ENCODE measurements around the gene CLSTN3.

The CLSTN3 gene

DNA sequence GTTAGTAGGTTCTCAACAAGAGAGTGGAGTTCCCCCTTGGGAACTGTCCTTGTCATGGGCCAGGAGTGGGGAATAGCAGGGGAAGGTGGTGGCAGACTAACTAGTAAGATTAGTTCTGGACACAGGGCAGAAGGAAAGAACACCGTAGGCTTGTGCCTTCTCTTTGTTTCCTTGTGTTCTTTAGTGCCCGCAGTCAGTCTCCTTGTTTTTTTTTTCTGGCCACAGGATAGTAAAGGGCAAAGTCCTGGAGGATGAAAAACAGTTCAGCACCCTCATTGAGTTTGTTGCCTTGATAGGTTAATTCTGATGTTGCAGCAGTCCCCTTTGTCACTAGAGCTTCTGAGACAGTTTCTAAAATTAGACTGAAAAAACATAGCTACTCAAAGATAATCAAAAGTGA, 67.7 kb downstream of the CLSTN3 start:
- TF ChIP-seq JUND (IDR thresholded peaks at IDR 0.05; ENCODE audit: low read depth) = no peak
- in situ Hi-C loops (cut with HindIII; ENCODE audit: low pct_unique_long_range_greater_than_20kb, low sequenced_read_pairs) = no loop called here
- no peak for DNase-seq (ENCODE audit: low read depth in 1 of 2, low spot score in 1 of 2)

DNA sequence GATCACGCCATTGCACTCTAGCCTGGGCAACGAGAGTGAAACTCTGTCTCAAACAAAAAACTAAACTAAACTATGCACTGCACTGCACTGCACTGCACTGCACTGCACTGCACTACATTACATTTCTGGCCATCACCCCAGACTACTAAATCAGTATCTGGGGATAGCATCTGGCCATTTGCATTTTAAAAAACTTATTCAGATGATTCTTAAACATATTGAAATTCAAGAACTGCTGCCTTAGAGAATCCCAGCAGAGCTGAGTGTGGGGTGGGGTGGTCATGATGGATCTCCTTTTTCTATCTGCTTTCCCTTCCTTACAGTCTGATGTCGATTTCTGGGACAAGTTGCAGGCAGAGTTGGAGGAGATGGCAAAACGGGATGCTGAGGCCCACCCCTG, 72.9 kb downstream of the CLSTN3 start:
- no peak for TF ChIP-seq JUND (IDR thresholded peaks at IDR 0.05; ENCODE audit: low read depth)
- DNase-seq (ENCODE audit: low read depth in 1 of 2, low spot score in 1 of 2) = no peak
- in situ Hi-C loops (cut with HindIII; ENCODE audit: low pct_unique_long_range_greater_than_20kb, low sequenced_read_pairs) = no loop called here

DNA sequence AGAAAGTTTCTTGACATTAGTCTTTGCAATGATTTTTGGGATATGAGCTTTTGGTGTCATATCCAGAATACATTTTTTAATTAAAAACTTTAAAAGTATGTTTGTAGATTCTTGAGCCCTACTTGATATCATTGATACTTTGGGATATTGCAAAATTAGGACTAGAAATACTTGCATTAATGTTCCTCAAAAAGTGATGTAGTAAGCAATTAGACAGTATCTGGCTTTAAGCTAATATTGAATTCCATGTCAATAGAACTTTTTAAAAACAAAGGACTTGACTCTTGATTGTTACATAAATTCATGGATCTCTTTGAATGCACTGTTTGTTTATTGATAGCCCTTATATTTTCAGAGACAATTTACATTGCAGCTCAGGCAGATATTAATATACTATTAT, 74.9 kb downstream of the CLSTN3 start:
- no peak for TF ChIP-seq JUND (IDR thresholded peaks at IDR 0.05; ENCODE audit: low read depth)
- in situ Hi-C loops (cut with HindIII; ENCODE audit: low pct_unique_long_range_greater_than_20kb, low sequenced_read_pairs) = no loop called here
- no peak for DNase-seq (ENCODE audit: low read depth in 1 of 2, low spot score in 1 of 2)

DNA sequence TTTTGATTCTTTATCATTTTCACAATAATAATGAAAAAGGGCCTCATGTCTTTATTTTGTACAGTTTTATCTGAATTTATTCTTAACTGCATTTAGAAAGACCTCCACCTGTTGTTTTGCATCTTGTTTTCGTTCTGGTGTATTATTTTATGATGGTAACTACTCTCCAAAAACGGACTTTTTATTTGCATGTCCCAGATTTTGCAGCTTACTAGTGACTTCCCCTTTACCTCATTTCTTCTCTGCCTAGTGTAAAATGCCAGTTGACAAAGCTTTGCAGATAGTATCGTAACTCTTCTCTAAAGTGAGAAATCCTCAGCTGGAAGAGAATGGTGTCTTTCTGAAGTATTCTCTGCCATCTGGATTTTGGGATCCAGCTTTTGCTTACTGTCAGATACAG, 76.5 kb downstream of the CLSTN3 start:
- no peak for DNase-seq (ENCODE audit: low read depth in 1 of 2, low spot score in 1 of 2)
- in situ Hi-C loops (cut with HindIII; ENCODE audit: low pct_unique_long_range_greater_than_20kb, low sequenced_read_pairs) = no loop called here
- no peak for TF ChIP-seq JUND (IDR thresholded peaks at IDR 0.05; ENCODE audit: low read depth)

DNA sequence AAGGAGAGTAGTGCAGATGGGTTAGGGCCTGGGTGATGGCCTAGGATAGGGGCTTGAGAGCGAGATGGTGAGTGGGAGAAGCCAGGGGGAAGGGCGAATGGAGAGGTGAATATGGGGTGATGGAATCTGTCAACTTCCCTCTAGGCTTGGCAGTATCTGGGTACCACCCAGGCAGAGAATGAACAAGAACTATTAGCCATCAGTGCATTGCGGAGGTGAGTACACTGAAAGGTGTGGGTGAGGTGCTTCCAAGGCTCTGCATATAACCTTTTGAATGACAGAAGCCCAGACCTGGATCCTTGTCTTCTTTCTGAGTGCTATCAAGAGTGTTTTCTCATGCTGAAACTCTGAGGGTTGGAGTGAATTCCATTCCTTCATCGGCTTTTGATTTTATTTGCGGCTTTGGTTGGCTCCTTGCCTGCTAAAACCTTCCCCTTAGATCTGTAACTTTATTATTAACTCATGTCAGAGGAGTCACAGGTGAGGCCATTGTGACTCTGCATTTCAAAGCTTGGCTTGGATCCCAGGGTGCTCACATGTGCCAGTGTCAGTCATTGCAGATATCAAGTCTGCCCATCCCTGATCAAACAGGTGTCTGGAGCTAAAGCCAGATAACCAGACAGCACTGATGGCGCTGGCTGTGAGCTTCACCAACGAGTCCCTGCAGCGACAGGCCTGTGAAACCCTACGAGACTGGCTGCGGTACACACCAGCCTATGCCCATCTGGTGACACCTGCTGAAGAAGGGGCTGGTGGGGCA, 77.9 kb downstream of the CLSTN3 start:
- TF ChIP-seq JUND (IDR thresholded peaks at IDR 0.05; ENCODE audit: low read depth) = no peak
- no peak for DNase-seq (ENCODE audit: low read depth in 1 of 2, low spot score in 1 of 2)
- in situ Hi-C loops (cut with HindIII; ENCODE audit: low pct_unique_long_range_greater_than_20kb, low sequenced_read_pairs) = no loop called here
